Non-pigmented ciliary epithelial cell (primary cell): ENCODE results near the gene CBLN4.

Experiments
- DNase-seq: peaks from one replicate; pipeline ENCODE4 v3.0.0-alpha.2; 2010; ENCODE audit warnings: low read depth

CBLN4 gene

DNA sequence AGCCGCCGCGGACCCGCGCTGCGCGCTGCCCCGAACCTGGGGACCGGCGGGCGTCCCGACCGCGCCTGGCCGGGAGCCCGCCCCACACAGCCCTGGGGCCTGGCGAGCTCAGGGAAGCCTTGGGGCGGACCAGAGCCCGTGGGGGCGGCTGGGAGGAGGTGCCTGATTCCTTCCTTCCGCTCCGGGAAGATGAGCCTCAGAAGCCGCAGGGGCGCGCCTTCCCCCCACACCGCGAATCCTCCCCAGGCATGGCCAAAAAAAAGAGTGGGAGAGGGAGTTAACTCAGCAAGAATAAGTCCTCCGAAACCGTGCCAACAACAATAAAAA, at the start of gene CBLN4:
TSS of gene CBLN4 (minus strand) at position 131 of the 327 bp plus-strand sequence. CDS start 1,348 bp downstream, outside the sequence.
- DNase-seq, result no peak

- no peak for DNase-seq
Observed at GRCh38 chr20:56043227-56043626, 37.9 kb upstream of the CBLN4 start.

GRCh38 chr20:56032251-56032650, 26.9 kb upstream of the CBLN4 start:
- DNase-seq, result no peak

DNA sequence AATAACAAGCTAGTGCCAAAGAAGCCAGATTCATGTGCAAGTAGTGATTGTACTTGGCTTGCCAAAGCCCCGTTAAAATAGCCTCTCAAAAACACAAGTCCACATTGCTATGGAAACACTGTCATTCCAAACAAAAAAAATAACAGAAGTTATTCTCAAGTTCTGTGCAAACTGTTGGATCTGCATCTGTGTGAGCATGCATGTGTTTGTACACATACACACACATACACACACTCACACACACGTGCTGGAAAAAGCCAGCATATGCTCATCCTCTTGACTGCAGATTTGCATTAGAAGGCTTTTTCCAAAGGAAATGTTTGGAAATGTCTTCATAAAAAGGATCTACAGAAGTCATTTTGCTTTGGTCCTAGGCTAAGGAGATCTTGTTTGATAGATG, 13.4 kb upstream of the CBLN4 start:
- DNase-seq, result no peak

DNA sequence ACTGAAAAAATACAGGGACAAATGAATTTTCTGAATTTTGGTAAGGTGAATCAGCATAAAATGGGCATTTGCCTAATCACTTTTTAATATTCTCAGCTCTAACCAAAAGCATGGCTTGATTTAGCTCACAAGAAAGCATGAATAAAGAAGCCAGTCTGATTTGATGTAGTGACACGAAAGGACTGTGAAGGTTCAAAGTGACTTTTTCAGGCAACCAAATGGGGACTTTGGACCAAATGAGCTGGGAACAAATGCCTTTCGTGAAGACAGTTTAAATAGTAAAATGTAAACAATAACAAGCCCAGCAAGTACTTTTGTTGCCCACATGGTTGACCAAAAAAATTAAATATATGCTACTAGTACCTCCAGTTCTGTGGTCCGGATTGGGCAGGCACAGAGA, 12.9 kb upstream of the CBLN4 start:
- DNase-seq, result no peak

DNA sequence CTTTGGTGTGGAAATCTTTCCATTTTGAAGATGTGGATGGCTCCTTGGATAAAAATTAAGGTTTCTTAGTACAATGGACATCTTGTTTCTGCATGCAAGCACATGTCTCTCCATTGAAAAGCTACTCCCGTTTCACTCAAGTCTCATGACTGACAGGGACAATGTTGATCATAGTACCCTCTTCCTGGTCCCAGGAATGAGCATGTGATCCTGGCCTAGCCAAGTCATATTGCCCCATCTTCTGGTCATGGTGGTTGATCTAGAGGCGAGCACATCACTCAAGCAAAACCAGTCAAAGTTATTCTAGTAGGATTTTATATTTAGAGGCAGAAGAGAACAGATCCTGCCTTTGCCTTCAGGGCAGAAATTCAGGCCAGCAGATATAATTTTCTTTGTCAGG, 12.2 kb upstream of the CBLN4 start:
- DNase-seq, result no peak

GRCh38 chr20:56014998-56015397, 9.7 kb upstream of the CBLN4 start:
- DNase-seq, result no peak

DNA sequence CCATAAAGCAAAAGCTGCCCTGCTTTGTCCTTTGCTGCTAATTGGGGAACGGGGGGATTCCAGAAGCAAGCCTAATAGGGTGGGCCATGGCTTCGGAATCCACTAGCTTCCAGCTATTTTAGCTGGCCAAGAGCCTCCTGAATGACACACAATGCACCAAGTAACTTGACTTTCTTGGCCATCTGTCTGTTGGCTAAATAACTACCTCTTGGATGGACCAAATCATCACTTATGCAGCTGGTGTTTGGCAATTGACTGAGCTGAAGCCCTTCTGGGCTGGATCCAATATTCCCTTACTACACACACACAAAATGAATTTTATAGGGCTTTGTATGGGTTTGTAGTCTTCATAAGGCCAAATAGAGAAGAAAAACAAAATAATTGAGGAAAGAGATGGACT, 8.8 kb upstream of the CBLN4 start:
- DNase-seq, result no peak

GRCh38 chr20:56004611-56005388, 519 bp downstream of the CBLN4 start:
- no peak for DNase-seq

DNA sequence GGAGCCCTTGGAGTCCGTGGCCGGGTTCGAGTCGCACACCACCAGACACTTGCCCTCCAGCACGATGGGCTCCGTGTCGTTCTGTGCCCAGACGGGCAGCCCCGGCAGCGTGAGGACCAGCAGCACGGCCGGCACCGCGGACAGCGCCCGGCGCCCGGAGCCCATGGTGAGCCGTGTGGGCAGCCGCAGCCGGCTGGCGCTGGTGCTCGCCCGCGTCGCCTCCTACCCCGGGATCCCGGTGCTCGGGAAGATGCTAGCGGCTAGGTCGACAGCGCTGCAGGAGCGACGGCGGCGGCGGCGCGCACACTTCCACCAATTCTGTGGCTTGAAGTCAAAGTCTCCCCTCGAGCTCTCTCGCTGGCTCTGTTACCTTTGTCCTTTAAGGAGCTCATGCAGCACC, 1.3 kb downstream of the CBLN4 start:
- DNase-seq, result no peak

- no peak for DNase-seq
Observed at GRCh38 chr20:56002908-56003800, 2.2 kb downstream of the CBLN4 start.

GRCh38 chr20:56001890-56002289, 3.4 kb downstream of the CBLN4 start:
- DNase-seq, result no peak

- DNase-seq, result no peak
Observed at GRCh38 chr20:56001106-56001785, 4.1 kb downstream of the CBLN4 start.

- no peak for DNase-seq
Observed at GRCh38 chr20:55978550-55978949, 26.8 kb downstream of the CBLN4 start.

DNA sequence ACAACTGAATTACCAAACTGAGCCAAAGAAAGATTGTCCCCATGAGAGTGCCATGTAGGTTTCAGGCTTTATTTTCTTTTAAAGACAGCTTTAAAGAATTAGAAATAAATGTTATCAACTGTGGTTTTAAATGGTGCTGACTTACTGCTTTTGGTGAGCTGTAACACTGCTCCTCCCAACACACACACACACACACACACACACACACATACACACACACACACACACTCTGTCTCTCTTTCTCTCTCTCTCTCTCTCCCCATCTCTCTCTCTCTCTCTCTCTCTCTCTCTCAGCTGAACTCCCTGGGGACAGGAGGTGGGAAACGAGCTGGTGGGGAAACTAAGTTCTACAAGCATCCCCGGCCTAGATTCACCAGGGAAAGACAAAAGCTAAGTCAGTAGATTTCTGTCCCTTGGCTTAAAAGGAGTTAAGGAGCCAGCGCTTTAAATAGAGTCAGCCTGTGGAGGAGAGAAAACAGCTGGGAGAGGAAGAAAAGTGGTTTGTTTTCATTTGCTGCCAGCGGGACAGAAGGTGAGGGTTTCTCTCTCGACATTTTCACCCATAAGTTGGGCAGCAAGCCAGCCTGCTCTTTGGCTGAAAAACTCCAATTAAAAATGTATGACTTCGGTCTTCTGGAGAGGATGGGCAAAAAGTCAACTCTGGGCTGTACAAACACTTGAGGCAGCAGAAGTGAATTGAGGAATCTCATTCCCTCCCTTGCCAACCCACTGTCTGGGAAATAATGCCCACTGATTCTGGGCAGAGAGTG, 27.4 kb downstream of the CBLN4 start:
- no peak for DNase-seq

DNA sequence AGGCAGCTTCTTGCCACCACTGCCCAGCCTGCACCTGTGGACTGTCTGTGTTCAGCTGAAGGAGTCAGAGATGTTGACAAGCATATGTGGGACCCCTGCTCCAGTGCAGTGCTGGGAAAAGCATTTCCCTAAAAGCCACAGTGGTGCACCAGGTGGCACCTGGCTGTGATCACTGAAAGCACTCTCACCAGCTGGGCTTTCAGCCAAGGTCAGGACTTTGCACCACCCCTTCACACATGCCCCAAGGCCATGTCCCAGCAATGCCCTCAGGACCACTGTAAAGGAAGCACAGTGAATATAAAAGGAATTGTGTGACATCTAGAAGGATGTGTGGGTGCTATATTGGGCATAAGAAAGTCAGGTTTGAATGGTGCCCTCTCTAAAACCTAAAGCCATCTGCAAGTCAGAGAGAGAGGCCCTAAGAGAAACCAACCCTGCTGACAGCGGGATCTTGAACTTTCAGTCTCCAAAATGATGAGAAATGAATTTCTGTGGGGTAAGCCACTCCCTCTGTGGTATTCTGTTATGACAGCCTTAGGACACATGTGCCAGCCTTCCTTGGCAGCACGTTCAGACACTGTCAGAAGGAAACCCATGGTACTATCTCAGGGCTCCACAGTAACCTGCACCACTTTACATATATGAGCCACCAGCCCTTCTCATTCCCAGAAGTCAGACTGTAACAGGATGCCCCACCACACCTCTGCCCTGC, 30.7 kb downstream of the CBLN4 start:
- DNase-seq, result no peak

- DNase-seq, result no peak
Observed at GRCh38 chr20:55964790-55965189, 40.5 kb downstream of the CBLN4 start.

DNA sequence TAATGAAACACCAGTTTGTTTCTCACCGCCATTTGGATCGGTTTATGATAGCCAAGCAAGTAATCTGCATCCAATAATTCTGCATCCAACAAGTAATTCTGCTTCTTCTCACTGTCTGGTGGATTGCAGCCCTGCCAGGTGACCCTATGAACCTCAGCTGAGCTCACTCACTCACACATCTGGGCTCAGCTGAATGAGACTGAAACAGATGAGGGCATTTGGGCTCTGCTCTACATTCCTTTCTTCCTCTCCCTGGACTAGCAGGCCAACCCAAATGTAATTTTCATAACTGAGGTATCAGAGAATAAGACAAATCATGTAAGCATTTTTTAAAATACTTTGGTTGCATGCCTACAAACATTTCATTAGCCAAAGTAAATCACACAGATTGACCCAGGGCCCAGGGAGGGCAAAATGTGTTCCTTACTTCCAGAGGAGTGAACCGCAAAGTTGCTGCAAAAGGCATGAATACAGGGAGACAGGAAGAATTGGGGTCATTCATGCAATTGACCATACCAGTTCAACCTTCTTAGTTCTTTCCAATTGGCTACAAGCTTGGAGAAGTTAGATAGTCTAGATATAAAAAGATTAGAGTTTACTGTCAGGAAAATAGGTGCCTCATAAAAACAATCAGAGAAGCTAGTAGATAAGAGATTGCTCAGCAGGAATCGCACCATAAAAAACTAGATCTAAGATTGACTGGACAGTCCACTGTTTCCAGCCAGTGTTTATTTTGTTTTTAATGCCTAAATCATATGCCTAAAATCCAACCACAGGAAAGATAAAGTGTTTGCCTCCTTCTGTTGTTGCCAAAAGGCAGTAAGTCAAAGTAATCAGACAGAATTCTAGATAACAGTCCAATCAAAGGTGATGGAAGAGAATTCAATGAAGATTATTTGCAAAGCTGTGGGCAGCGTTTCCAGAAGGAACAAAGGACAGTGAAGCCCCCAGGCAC, 43.7 kb downstream of the CBLN4 start:
- DNase-seq, result no peak

- no peak for DNase-seq
Observed at GRCh38 chr20:55953201-55953600, 52.1 kb downstream of the CBLN4 start.

DNA sequence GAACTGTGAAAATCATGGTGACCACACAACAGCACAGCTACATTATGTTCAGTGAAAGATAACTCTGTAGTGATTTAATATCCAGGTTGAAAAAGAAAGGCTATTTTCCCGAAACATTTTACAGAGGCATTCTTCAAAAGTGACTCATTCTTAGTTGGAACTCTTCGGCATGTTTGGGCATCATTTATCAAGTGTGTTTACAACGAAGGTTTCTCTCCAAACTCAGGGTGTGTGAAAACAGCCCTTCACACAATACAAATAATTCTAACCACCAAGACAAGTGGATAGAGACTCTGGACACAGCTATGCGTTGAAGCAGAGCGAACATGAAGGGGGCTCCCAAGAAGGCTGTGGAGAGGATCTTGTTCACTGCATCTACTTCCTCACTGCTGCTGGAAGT, 57.6 kb downstream of the CBLN4 start:
- no peak for DNase-seq
